Fibroblast of skin of scalp (primary cell): ENCODE measurements around the gene L2HGDH.
"Not testable (repeated sequence)": the region's sequence is repeated elsewhere in the genome, so short reads cannot be mapped to it uniquely, and the experiment has no call there.

ENCODE experiments used
- DNase-seq: peaks from one replicate; pipeline ENCODE4 v3.0.0-alpha.2; 2013

Gene L2HGDH

GRCh38 chr14:50339178-50339804 lies 27.3 kb upstream of the L2HGDH start:
- DNase-seq: no peak

- DNase-seq: no peak
Measured at GRCh38 chr14:50338587-50338986, 26.6 kb upstream of the L2HGDH start.

GRCh38 chr14:50335989-50336824 lies 24.2 kb upstream of the L2HGDH start:
- peak; percentile 60 for DNase-seq

GRCh38 chr14:50335389-50335788 lies 23.4 kb upstream of the L2HGDH start:
- peak; percentile 93 for DNase-seq

GRCh38 chr14:50334211-50334610 lies 22.2 kb upstream of the L2HGDH start:
- no peak for DNase-seq

- peak; percentile 93 for DNase-seq
Measured at GRCh38 chr14:50333014-50333509, 21.0 kb upstream of the L2HGDH start.

- no peak for DNase-seq
Measured at GRCh38 chr14:50331596-50331995, 19.6 kb upstream of the L2HGDH start.

- DNase-seq: peak; percentile 92
Measured at GRCh38 chr14:50321009-50321660, 9.1 kb upstream of the L2HGDH start.

- peak; percentile 48 for DNase-seq
Measured at GRCh38 chr14:50320283-50320682, 8.3 kb upstream of the L2HGDH start.

GRCh38 chr14:50319721-50320120 lies 7.7 kb upstream of the L2HGDH start:
- peak; percentile 38 for DNase-seq

- no peak for DNase-seq
Measured at GRCh38 chr14:50319293-50319692, 7.3 kb upstream of the L2HGDH start.

GRCh38 chr14:50318031-50318626 lies 6.1 kb upstream of the L2HGDH start:
- peak; percentile 57 for DNase-seq

GRCh38 chr14:50314098-50314497 lies 2.1 kb upstream of the L2HGDH start:
- not testable (repeated sequence) for DNase-seq

GRCh38 chr14:50312734-50313054 lies 665 bp upstream of the L2HGDH start:
- DNase-seq: no peak

GRCh38 chr14:50311337-50311971 lies 575 bp downstream of the L2HGDH start:
- no peak for DNase-seq

- no peak for DNase-seq
Measured at GRCh38 chr14:50310445-50310844, 1.6 kb downstream of the L2HGDH start.

GRCh38 chr14:50308363-50308915 lies 3.6 kb downstream of the L2HGDH start:
- DNase-seq: no peak

- no peak for DNase-seq
Measured at GRCh38 chr14:50303744-50304471, 8.1 kb downstream of the L2HGDH start.

- DNase-seq: no peak
Measured at GRCh38 chr14:50301914-50302313, 10.1 kb downstream of the L2HGDH start.

- no peak for DNase-seq
Measured at GRCh38 chr14:50299585-50299984, 12.4 kb downstream of the L2HGDH start.

- DNase-seq: no peak
Measured at GRCh38 chr14:50290306-50290705, 21.7 kb downstream of the L2HGDH start.

- DNase-seq: no peak
Measured at GRCh38 chr14:50288146-50288545, 23.9 kb downstream of the L2HGDH start.
